Peyer's patch (tissue), 4 donors: ENCODE data around the gene ULBP2. TPM values are rescaled to one million over a fixed set of nuclear protein-coding genes. Genes with fewer than 3 reads are reported as not detected.
"Not testable (repeated sequence)": the region's sequence is repeated elsewhere in the genome, so short reads cannot be mapped to it uniquely, and the experiment has no call there.

ENCODE experiments used
- DNase-seq, 3 donors: peaks; one replicate each; pipeline ENCODE4 v3.0.0-alpha.2; 2017 to 2019
- H3K27ac ChIP-seq, 4 donors: fragments of 200-600 bp; sonication (generic); one replicate each; pipeline ENCODE4 v1.5.1; 2016 to 2019
- H3K27me3 ChIP-seq, 2 donors: fragments of 200-600 bp; sonication (generic); one replicate each; pipeline ENCODE4 v1.5.1; 2019
- H3K36me3 ChIP-seq, 3 donors: fragments of 200-600 bp; sonication (generic); one replicate each; pipeline ENCODE4 v1.5.1; 2016 to 2019
- H3K4me1 ChIP-seq, 4 donors: fragments of 200-600 bp; sonication (generic); one replicate each; pipeline ENCODE4 v1.5.1; 2016 to 2019
- H3K4me3 ChIP-seq, 4 donors: fragments of 200-600 bp; sonication (generic); 1 replicate in 3 of 4; 2 replicates in 1 of 4; pipeline ENCODE4 v1.5.1; 2016 to 2019; ENCODE audit warnings: mild to moderate bottlenecking in 1 of 4
- H3K9me3 ChIP-seq, 4 donors: fragments of 200-600 bp; sonication (generic); one replicate each; pipeline ENCODE4 v1.5.1; 2016 to 2019; ENCODE audit warnings: mild to moderate bottlenecking in 1 of 4
- POLR2A ChIP-seq, 2 donors: fragments of 450-650 bp; IDR thresholded peaks; one replicate each; pipeline ENCODE4 v1.5.1; 2017; ENCODE audit warnings: antibody characterized with exemption in 2 of 2, mild to moderate bottlenecking in 2 of 2, moderate library complexity in 2 of 2
- total RNA-seq, 4 donors: library from RNA; depleted of rRNA; stranded (reverse); fragments of >200 nt; gene quantifications; one replicate each; pipeline ENCODE4 v1.1.0, GENCODE V29; 2016
- TF ChIP-seq, protein P1 (sequence below), 6 experiments: fragments of 450-650 bp in 4 of 6; fragments of 200-600 bp in 2 of 6; sonication (generic) in 1 of 6; IDR thresholded peaks; one replicate each; pipeline ENCODE4 v1.5.1; 2017 to 2019; ENCODE audit warnings: antibody characterized with exemption in 6 of 6, mild to moderate bottlenecking in 3 of 6, moderate library complexity in 1 of 6

The ULBP2 gene
- total RNA-seq, 4 donors from 2014 or later = not detected

DNA sequence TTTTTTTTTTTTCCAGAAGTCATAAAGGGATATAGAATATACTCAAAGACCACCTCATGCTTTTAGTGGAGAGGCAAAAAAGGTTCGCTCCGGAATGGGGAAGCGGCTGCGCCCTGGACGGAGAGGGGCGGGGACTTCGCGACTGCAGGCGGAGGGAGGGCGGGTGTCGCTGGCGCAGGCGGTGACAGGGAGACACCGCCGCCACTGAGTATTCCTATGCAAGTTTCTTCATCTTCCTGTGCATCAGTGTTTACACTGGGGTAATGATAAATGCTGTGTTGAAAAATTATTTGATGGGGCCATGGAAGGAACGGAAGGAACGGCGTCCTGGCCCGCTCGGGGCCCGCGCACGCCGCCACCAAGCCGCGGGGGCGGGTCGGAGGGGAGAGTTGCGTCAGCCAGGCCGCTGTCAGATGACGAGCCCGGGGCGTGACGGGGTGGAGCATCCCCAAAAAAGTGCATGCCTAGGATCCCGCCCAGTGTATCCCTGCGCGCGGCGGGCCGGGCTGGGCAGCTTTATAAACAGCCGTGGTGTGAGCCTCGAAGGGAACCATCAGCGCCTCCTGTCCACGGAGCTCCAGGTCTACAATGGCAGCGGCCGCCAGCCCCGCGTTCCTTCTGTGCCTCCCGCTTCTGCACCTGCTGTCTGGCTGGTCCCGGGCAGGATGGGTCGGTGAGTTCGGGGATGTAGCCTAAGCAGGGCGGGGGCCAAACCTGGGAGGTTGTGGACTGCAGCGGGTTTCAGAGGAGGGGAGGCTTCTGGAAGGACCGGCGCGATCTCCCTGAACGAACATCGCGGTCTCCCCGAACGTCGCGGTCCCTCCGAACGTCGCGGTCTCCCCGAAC, 21.9 kb downstream of the ULBP2 start, which contains the start of gene ULBP1:
Gene ULBP1 (plus strand): TSS at position 482 of the 846 bp plus-strand sequence. CDS start 107 bp downstream, at position 589.
- Histone ChIP-seq H3K9me3 (peaks cover 0 to 3% (median 0%) of the 10 kb centered on the region in 4 donors), H3K4me3 (peak within 1 kb of the TSS; percentile 33 to 60 (median 53)), H3K4me1 (peaks cover 0 to 26% (median 12%) of the 10 kb centered on the region in 4 donors), H3K27ac (peak within 1 kb of the TSS in 1 of 4 donors; percentile 25), H3K36me3 (no peaks in the 10 kb centered on the region), H3K27me3 (peaks cover 0 to 45% of the 10 kb centered on the region in 2 donors)
- DNase-seq = peak; percentile 66 to 86 (median 76)
- TF ChIP-seq POLR2A (IDR thresholded peaks at IDR 0.05) = no peak
- TF ChIP-seq, protein P1, sequence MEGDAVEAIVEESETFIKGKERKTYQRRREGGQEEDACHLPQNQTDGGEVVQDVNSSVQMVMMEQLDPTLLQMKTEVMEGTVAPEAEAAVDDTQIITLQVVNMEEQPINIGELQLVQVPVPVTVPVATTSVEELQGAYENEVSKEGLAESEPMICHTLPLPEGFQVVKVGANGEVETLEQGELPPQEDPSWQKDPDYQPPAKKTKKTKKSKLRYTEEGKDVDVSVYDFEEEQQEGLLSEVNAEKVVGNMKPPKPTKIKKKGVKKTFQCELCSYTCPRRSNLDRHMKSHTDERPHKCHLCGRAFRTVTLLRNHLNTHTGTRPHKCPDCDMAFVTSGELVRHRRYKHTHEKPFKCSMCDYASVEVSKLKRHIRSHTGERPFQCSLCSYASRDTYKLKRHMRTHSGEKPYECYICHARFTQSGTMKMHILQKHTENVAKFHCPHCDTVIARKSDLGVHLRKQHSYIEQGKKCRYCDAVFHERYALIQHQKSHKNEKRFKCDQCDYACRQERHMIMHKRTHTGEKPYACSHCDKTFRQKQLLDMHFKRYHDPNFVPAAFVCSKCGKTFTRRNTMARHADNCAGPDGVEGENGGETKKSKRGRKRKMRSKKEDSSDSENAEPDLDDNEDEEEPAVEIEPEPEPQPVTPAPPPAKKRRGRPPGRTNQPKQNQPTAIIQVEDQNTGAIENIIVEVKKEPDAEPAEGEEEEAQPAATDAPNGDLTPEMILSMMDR (IDR thresholded peaks at IDR 0.05) = no peak

DNA sequence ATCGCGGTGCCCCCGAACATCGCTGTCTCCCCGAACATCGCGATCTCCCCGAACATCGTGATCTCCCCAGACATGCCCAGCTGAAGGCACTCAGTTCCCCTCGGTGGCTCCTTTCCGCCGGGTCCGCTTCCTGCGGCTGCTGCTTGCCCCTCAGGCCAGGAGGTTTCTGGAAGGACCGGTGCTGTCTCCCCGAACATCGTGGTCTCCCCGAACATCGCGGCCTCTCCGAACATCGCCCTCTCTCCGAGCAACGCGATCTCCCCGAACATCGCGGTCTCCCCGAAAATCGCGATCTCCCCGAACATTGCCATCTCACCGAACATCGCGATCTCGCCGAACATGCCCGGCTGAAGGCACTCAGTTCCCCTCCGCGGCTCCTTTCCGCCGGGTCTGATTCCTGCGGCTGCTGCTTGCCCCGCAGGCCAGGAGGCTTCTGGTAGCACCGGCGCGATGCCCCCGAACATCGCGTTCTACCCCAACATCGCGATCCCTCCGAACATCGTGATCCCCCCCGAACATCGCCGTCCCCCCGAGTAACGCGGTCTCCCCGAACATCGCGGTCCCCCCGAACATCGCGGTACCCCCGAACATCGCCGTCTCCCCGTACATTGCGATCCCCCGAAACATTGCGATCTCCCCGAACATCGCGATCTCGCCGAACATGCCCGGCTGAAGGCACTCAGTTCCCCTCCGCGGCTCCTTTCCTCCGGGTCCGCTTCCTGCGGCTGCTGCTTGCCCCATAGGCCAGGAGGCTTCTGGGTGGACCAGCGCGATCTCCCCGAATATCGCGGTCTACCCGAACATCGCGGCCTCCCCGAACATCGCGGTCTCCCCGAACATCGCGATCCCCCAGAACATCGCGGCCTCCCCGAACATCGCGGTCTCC, 22.7 kb downstream of the ULBP2 start:
- Histone ChIP-seq H3K4me1 (peaks cover 0 to 26% (median 12%) of the 10 kb centered on the region in 4 donors), H3K4me3 (peak overlapping the region; percentile 33 to 60 (median 53)), H3K27me3 (peaks cover 0 to 45% of the 10 kb centered on the region in 2 donors), H3K36me3 (no peaks in the 10 kb centered on the region), H3K27ac (peak overlapping the region in 1 of 4 donors; percentile 25), H3K9me3 (peaks cover 0 to 3% (median 0%) of the 10 kb centered on the region in 4 donors)
- no peak for TF ChIP-seq POLR2A (IDR thresholded peaks at IDR 0.05)
- TF ChIP-seq, protein P1 (IDR thresholded peaks at IDR 0.05) = no peak
- no peak for DNase-seq

DNA sequence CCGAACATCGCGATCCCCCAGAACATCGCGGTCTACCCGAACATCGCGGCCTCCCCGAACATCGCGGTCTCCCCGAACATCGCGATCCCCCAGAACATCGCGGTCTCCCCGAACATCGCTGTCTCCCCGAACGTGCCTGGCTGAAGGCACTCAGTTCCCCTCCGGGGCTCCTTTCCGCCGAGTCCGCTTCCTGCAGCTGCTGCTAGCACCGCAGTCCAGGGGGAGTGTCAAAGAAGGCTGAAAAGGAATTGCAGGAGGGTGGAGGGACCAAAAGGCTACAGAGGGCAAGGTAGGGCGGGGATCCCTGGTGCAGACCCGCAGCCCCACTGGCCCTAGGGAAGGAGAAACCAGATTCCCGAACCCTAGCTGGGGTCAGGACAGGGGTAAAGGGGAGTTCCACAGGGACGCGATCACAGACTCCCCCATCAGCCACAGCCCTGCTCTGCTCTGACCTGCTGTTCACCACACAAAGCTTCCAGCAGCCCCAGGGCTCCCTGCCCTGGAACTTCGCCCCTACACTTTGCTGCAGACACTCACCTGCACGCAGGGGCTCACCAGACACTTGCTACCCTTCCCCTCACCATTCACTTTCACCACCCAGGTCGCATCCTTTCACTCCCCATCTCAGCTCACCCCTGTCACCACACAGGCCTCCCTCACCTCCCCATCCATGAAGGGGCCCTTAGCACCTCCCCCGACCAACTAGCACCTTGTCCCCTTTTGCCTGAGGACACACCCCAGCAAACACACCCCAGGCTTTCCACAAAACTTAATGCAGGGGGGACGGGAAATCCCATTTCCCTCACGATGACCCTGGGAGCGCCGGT, 23.6 kb downstream of the ULBP2 start:
- H3K27me3 ChIP-seq = peaks cover 0 to 43% of the 10 kb centered on the region in 2 donors
- H3K27ac ChIP-seq = no peak overlapping the region
- H3K4me1 ChIP-seq = peaks cover 0 to 26% (median 12%) of the 10 kb centered on the region in 4 donors
- no peaks in the 10 kb centered on the region for H3K36me3 ChIP-seq
- peaks cover 0 to 3% (median 0%) of the 10 kb centered on the region in 4 donors for H3K9me3 ChIP-seq
- H3K4me3 ChIP-seq = peak overlapping the region; percentile 33 to 60 (median 53)
- no peak for DNase-seq
- TF ChIP-seq POLR2A (IDR thresholded peaks at IDR 0.05) = no peak
- TF ChIP-seq, protein P1 (IDR thresholded peaks at IDR 0.05) = no peak

DNA sequence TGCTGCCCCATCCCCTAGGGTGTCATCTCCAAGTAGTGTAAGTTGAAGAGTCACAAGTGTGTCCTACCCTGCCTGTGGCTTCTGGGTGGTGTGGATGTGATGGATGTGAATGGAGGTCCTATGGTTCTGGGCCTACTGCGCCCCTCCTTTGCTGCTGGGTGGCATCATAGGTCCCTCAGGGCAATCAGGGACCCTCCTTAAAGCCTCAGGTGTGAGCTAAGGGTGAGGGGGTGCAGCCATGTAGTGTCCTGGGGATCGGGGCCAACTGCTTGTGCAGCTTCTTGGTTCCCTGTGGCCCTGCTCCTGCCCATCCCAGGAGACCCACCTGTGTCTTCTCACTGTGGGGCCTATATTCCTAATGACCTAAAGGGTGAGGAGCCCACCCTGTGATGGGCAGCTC, 24.5 kb downstream of the ULBP2 start:
- not testable (repeated sequence) for H3K36me3 ChIP-seq, H3K27ac ChIP-seq, DNase-seq, H3K4me3 ChIP-seq, H3K9me3 ChIP-seq
- H3K4me1 ChIP-seq = peaks cover 0 to 26% (median 12%) of the 10 kb centered on the region in 4 donors
- peaks cover 0 to 38% of the 10 kb centered on the region in 2 donors for H3K27me3 ChIP-seq

DNA sequence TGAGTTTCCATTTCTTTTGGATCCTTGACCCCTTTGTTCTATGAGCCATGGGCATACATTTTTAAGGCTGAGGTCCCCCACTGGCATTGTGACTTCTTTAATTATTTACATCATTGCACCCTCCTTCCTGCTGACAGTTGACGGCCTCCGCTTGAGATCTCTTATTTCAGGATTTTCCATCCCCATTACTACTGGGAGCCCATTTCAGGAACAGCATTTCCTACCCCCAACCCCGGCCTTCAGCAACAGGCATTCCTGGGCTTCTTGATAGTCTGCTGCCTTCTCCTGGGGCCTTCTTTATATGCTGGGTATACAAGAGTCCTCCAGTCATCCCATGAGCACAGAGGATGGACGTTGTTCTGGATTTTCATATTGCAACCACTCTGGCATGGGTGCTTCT, 25.8 kb downstream of the ULBP2 start:
- peaks cover 0 to 3% (median 0%) of the 10 kb centered on the region in 4 donors for H3K9me3 ChIP-seq
- TF ChIP-seq POLR2A (IDR thresholded peaks at IDR 0.05) = no peak
- TF ChIP-seq, protein P1 (IDR thresholded peaks at IDR 0.05) = no peak
- no peak overlapping the region for H3K27ac ChIP-seq
- no peaks in the 10 kb centered on the region for H3K36me3 ChIP-seq
- peaks cover 0 to 26% (median 12%) of the 10 kb centered on the region in 4 donors for H3K4me1 ChIP-seq
- DNase-seq = no peak
- H3K4me3 ChIP-seq = no peak overlapping the region
- H3K27me3 ChIP-seq = peaks cover 0 to 31% of the 10 kb centered on the region in 2 donors

DNA sequence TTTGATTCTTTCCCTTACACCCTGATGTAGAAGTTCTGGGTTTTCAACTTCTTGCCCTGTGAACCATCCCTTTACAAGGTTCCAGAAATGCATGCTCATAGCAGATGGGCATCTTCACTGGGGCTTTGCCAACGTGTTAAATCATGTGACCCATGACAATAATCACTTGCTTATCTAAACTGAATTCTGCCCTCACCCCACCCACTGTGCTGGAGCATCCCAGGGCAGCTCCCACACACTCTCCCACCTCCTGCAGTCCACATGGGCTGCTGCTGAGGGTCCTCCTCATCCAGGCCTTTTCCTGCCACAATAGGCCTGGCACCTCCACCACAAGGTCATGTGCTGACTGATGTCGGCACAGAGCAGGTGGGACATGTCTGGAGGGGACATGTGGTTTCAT, 26.2 kb downstream of the ULBP2 start:
- H3K9me3 ChIP-seq, H3K27ac ChIP-seq, DNase-seq, H3K4me3 ChIP-seq, H3K36me3 ChIP-seq: not testable (repeated sequence)
- Histone ChIP-seq H3K4me1 (peaks cover 0 to 24% (median 12%) of the 10 kb centered on the region in 4 donors), H3K27me3 (peaks cover 0 to 27% of the 10 kb centered on the region in 2 donors)

DNA sequence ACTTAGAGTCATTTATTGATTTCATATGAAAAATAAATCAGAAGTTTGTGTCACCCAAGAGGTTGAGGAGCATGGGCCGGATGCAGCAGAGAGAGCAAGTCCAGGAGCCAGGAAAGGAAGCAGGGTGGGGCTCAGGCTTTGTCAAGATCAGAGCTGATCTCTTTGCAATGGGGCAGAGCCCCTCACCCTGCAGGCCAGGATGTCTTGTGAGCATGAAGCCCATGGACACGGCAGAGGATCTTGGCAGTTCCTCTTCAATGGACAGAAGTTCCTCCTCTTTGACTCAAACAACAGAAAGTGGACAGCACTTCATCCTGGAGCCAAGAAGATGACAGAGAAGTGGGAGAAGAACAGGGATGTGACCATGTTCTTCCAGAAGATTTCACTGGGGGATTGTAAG, 27.1 kb downstream of the ULBP2 start:
- Histone ChIP-seq H3K4me1 (peaks cover 0 to 16% (median 11%) of the 10 kb centered on the region in 4 donors), H3K27me3 (peaks cover 0 to 21% of the 10 kb centered on the region in 2 donors)
- DNase-seq, H3K9me3 ChIP-seq, H3K27ac ChIP-seq, H3K36me3 ChIP-seq, H3K4me3 ChIP-seq: not testable (repeated sequence)
